ENCODE measurements around the gene RASGRP1. TPM values are rescaled to one million over a fixed set of nuclear protein-coding genes. Genes with fewer than 3 reads are reported as not detected.
"Not testable (repeated sequence)": the region's sequence is repeated elsewhere in the genome, so short reads cannot be mapped to it uniquely, and the experiment has no call there.

The RASGRP1 gene
- 1.5 and 1.6 TPM in 2 replicates for total RNA-seq (2014; rRNA removed; shearing (Covaris generic))

- no peak for DNase-seq (ENCODE audit: low spot score)
Measured at GRCh38 chr15:38564557-38565286, at the start of gene RASGRP1. TSS of gene RASGRP1 (minus strand) at chr15:38564814. CDS start at chr15:38564628, 186 bp downstream.

- DNase-seq (ENCODE audit: low spot score), result no peak
Measured at GRCh38 chr15:38613085-38613484, 48.5 kb upstream of the RASGRP1 start.

DNA sequence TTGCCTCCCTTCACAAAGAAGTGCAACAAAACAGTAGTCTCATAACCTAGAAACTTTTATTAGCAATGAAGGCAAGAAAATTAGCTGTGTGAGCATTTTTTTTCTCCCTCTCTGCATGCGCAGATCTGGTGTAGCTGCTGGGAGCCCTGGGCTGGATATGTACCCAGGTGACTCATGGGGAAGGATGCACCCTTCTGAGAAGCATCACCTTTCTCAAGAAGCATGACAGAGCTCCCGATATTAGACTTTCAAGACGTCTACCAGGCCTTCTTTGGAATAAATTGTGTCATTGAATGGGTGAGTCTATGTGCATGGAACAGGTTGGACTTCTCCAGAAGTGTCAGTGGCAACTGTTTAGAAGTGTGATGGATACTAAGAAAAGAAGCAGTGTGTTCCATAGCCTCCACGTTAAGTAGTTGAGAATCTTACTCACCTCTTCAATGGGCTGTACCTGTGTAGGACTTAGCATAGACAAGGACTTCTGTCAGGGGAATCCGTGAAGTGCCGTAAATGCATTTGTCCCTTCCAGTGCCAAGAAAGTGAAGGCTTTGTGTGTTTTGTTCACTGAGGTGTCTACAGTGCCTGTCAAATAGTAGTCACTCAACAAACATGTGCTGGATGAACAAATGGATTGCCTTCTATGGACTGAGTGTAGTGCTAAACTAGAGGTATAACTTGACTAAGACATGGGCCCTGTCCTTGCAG is 47.7 kb upstream of the RASGRP1 start:
- no peak for DNase-seq (ENCODE audit: low spot score)

- no peak for DNase-seq (ENCODE audit: low spot score)
Measured at GRCh38 chr15:38611228-38611627, 46.6 kb upstream of the RASGRP1 start.

DNA sequence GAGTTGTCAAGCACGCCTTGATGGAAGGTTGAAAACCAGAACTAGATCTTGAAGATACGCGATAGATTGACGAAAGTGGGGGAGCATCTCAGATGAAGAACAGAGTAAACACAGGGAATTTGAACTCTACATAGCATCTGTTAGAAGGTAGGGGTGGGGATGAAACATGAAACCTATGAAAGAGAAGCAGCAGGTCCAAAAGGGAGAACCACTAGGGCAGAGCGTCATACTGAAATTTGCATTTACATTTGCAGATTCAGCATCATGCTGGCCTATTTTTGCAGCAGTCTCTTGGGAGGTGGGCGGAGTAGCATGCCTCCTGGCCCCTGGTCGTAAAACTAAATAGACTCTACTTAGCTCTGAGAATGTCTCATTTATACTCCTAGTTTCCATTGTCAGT is 46.1 kb upstream of the RASGRP1 start:
- no peak for DNase-seq (ENCODE audit: low spot score)

DNA sequence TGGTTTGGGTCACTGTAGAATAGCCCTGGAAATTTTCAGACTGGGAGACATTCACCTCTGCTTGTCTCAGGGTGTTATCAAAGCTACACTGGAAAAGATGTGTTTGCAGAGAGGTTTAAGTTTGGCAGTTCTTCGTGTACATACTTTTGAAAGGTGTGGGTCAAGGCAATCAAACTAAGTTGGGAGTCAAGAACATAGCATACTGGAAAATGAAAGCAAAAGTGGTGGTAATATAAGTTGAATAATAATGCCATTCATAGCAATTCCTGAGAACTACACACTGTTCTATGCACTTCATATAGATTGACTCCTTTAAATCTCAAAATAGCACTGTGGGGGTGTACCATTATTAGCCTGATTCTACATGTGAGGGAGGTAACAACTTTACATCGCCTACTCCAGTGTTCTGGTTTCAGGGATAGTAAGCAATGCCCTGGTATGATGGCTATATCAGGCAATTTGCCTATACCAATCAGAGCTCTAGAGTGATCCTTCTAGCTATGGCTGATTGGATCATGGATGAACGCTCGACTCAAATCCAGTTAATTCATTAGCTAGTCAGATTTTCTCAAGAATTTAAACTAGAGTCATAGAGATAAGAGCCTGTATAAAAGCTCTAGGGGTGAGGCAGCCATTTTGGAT is 44.6 kb upstream of the RASGRP1 start:
- DNase-seq (ENCODE audit: low spot score), result no peak

- DNase-seq (ENCODE audit: low spot score), result no peak
Measured at GRCh38 chr15:38608682-38609081, 44.1 kb upstream of the RASGRP1 start.

GRCh38 chr15:38605744-38606143 is 41.1 kb upstream of the RASGRP1 start:
- DNase-seq (ENCODE audit: low spot score), result no peak

GRCh38 chr15:38603672-38604071 is 39.1 kb upstream of the RASGRP1 start:
- no peak for DNase-seq (ENCODE audit: low spot score)

DNA sequence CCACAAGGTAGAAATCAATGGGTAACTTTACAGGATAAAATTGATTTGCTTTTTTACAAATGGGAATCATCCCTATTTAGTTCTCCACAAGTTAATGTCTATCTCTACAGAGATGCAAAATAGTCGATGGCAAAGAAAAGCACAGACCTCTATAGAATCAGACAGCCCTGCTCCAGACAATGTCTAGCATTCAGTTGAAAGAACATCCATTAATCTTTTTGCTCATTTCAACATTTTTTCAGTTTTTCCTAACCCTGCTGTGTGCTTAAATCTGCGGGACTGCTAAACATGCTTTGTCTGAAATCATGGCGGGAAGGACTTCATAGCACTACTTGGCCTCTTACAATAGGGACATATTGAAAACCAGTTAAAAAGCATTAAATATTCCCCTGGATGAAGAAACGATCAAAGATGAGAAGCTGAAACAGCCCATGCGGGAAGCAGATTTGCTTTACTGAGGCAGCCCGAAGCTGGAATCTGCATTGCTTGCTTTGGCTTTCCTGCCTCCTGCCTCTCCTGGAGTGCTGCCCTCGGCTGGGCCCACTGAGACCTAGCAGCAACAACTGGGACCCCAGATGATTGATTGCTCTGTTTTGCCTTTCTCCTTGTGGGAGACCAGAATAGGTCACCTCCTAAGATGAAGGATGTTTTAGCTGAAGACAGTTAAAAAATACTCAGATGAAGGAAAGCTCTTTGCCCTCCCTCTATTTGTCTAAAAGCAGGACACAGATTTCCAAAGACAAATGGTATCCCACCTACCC is 38.5 kb upstream of the RASGRP1 start:
- DNase-seq (ENCODE audit: low spot score), result no peak

- no peak for DNase-seq (ENCODE audit: low spot score)
Measured at GRCh38 chr15:38600236-38600635, 35.6 kb upstream of the RASGRP1 start.

GRCh38 chr15:38598749-38599148 is 34.1 kb upstream of the RASGRP1 start:
- DNase-seq (ENCODE audit: low spot score), result no peak

- no peak for DNase-seq (ENCODE audit: low spot score)
Measured at GRCh38 chr15:38597219-38597800, 32.7 kb upstream of the RASGRP1 start.

- DNase-seq (ENCODE audit: low spot score), result peak; percentile 81
Measured at GRCh38 chr15:38593524-38593923, 28.9 kb upstream of the RASGRP1 start.

GRCh38 chr15:38589502-38589901 is 24.9 kb upstream of the RASGRP1 start:
- peak; percentile 87 for DNase-seq (ENCODE audit: low spot score)

- DNase-seq (ENCODE audit: low spot score), result peak; percentile 26
Measured at GRCh38 chr15:38588672-38589071, 24.1 kb upstream of the RASGRP1 start.

DNA sequence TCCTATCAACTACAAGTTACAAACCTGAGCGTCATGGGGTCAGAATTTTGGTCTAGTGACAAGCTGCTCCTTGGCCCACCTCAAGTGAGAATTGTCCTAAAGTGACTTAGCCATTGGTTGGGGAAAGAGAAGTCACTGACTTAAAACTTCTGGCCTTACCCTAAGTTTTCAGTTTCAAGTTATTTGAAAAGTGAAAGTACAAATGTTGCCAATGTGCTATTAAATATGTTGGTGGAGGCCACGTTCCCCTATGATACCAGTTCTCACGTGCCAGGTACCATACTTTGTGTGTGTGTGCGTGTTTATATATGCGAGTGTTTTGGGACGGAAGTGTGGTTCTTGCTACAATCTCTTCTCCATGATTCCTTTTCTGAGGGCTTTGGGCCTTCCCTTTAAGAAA is 22.6 kb upstream of the RASGRP1 start:
- DNase-seq (ENCODE audit: low spot score), result no peak

DNA sequence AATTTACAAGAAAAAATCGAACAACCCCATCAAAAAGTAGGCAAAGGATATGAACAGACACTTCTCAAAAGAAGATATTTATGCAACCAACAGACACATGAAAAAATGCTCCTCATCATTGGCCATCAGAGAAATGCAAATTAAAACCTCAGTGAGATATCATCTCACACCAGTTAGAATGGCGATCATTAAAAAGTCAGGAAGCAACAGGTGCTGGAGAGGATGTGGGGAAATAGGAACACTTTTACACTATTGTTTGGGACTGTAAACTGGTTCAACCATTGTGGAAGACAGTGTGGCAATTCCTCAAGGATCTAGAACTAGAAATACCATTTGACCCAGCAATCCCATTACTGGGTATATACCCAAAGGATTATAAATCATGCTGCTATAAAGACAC is 21.4 kb upstream of the RASGRP1 start:
- DNase-seq (ENCODE audit: low spot score), result not testable (repeated sequence)

GRCh38 chr15:38578626-38579025 is 14.0 kb upstream of the RASGRP1 start:
- no peak for DNase-seq (ENCODE audit: low spot score)

DNA sequence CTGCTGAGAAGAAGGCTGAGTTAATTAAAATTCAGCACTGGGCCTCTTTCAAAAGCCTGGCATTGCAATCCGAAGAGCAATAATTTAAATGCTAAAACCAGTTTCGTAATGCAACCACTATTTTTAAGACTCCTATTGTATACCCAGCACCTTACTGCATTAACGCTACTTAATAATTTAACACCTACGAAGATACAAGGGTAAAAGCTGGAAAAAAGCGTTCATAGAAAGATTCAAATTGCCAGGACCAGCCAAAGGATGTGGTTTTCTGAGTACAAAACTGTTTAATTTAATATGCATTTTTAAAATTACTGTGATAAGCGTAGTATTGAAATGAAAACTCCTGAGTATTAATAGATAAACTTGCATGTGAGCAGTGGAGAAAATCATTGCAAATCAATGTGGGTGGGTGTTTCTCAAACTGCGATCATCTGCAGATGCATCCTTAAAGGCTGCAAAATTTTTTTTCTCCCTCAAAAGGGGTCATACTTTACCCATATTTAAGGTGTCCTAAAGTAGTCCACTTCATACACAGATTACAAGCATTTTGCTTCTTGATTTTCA is 12.9 kb upstream of the RASGRP1 start:
- DNase-seq (ENCODE audit: low spot score), result no peak

DNA sequence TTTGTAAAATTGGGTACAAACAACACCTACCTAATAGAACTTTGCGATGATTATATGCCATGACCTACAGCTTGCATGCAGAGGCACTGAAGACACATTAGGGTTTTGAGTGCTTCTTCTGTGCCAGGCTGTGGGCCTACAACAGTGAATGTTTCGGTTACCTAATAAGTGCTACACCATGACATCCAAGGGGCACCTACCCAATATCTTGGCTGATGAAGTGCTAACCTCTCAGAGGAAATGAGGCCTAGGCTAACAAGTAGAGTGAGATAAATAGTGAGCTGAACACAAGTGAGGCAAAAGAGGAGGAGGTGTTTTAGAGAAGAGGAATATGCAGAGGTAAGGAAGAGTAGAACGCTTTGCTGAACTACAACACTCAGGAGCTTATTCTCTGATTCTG is 12.2 kb upstream of the RASGRP1 start:
- DNase-seq (ENCODE audit: low spot score), result no peak

All from A172 (cell line).